IPS-20b (cell line): ENCODE results near the gene A1CF.
"Not testable (repeated sequence)": the region's sequence is repeated elsewhere in the genome, so short reads cannot be mapped to it uniquely, and the experiment has no call there.

ENCODE experiments used
- H3K27ac ChIP-seq: one replicate; pipeline ENCODE4 v1.5.1; 2013; ENCODE audit warnings: low read length
- H3K27me3 ChIP-seq: 2 replicates; pipeline ENCODE4 v1.6.1; 2013; ENCODE audit warnings: mild to moderate bottlenecking, low read length, inconsistent platforms; ENCODE audit not compliant: insufficient read depth
- H3K36me3 ChIP-seq: 2 replicates; pipeline ENCODE4 v1.6.1; 2013; ENCODE audit warnings: low read depth, mild to moderate bottlenecking, inconsistent platforms, low read length, moderate library complexity; ENCODE audit not compliant: insufficient read depth
- H3K4me1 ChIP-seq: 2 replicates; pipeline ENCODE4 v1.6.1; 2013; ENCODE audit warnings: mild to moderate bottlenecking, control low read depth, inconsistent platforms, low read length, moderate library complexity; ENCODE audit not compliant: insufficient read depth
- H3K4me3 ChIP-seq: 2 replicates; pipeline ENCODE4 v1.5.1; 2013; ENCODE audit warnings: mild to moderate bottlenecking, low read length, inconsistent platforms
- H3K9ac ChIP-seq: 2 replicates; pipeline ENCODE4 v1.6.1; 2013; ENCODE audit warnings: low read depth, mild to moderate bottlenecking, inconsistent platforms, low read length, moderate library complexity
- H3K9me3 ChIP-seq: 2 replicates; pipeline ENCODE4 v1.6.1; 2013; ENCODE audit warnings: mild to moderate bottlenecking, low read depth, low read length, inconsistent platforms; ENCODE audit not compliant: insufficient read depth

A1CF gene, protein sequence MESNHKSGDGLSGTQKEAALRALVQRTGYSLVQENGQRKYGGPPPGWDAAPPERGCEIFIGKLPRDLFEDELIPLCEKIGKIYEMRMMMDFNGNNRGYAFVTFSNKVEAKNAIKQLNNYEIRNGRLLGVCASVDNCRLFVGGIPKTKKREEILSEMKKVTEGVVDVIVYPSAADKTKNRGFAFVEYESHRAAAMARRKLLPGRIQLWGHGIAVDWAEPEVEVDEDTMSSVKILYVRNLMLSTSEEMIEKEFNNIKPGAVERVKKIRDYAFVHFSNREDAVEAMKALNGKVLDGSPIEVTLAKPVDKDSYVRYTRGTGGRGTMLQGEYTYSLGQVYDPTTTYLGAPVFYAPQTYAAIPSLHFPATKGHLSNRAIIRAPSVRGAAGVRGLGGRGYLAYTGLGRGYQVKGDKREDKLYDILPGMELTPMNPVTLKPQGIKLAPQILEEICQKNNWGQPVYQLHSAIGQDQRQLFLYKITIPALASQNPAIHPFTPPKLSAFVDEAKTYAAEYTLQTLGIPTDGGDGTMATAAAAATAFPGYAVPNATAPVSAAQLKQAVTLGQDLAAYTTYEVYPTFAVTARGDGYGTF

GRCh38 chr10:50885097-50885859 lies at the start of gene A1CF:
A1CF (minus strand) TSS chr10:50885627; CDS start chr10:50859940, 25,687 bp downstream.
- Histone ChIP-seq H3K27ac (no peak within 1 kb of the TSS), H3K9ac (no peak within 1 kb of the TSS), H3K27me3 (no peaks in the 10 kb centered on the region), H3K36me3 (no peaks in the 10 kb centered on the region), H3K4me3 (no peak within 1 kb of the TSS), H3K9me3 (no peaks in the 10 kb centered on the region), H3K4me1 (no peaks in the 10 kb centered on the region)

GRCh38 chr10:50931948-50932431 lies 46.6 kb upstream of the A1CF start:
- Histone ChIP-seq H3K4me1 (no peaks in the 10 kb centered on the region), H3K9ac (no peak overlapping the region)

GRCh38 chr10:50929670-50930069 lies 44.2 kb upstream of the A1CF start:
- Histone ChIP-seq H3K36me3 (no peaks in the 10 kb centered on the region), H3K4me1 (no peaks in the 10 kb centered on the region), H3K27me3 (no peaks in the 10 kb centered on the region), H3K4me3 (no peak overlapping the region), H3K27ac (no peak overlapping the region), H3K9ac (no peak overlapping the region), H3K9me3 (peaks cover 11% of the 10 kb centered on the region)

More at GRCh38 chr10:50931948-50932431, 46.6 kb upstream of the A1CF start:
- Histone ChIP-seq H3K36me3 (no peaks in the 10 kb centered on the region), H3K9me3 (no peaks in the 10 kb centered on the region), H3K27ac (no peak overlapping the region), H3K27me3 (no peaks in the 10 kb centered on the region), H3K4me3 (no peak overlapping the region)

DNA sequence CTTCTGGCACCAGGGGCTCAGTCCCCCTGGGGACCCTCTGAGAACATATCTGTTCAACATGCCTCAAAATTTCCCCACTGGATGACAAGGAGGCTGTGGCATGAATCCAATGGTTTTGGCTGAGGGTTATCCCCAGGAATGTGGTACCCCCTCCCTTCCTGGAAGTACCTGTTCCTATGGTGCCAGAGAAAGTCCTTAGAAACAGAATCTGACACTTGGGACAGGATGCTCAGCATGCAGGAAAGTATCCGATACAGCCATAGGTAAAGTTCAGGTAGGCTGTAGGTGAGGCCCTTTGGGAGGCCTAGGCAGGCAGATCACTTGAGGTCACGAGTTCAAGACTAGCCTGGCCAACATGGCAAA lies 42.7 kb upstream of the A1CF start:
- H3K4me3 ChIP-seq, result no peak overlapping the region
- no peak overlapping the region for H3K9ac ChIP-seq
- H3K36me3 ChIP-seq, result no peaks in the 10 kb centered on the region
- no peaks in the 10 kb centered on the region for H3K4me1 ChIP-seq
- H3K27ac ChIP-seq, result no peak overlapping the region
- H3K9me3 ChIP-seq, result peaks cover 25% of the 10 kb centered on the region
- no peaks in the 10 kb centered on the region for H3K27me3 ChIP-seq

GRCh38 chr10:50927522-50928189 lies 42.2 kb upstream of the A1CF start:
- Histone ChIP-seq H3K4me3 (no peak overlapping the region), H3K27me3 (no peaks in the 10 kb centered on the region), H3K27ac (no peak overlapping the region), H3K4me1 (no peaks in the 10 kb centered on the region), H3K9ac (no peak overlapping the region), H3K9me3 (peaks cover 30% of the 10 kb centered on the region), H3K36me3 (no peaks in the 10 kb centered on the region)

DNA sequence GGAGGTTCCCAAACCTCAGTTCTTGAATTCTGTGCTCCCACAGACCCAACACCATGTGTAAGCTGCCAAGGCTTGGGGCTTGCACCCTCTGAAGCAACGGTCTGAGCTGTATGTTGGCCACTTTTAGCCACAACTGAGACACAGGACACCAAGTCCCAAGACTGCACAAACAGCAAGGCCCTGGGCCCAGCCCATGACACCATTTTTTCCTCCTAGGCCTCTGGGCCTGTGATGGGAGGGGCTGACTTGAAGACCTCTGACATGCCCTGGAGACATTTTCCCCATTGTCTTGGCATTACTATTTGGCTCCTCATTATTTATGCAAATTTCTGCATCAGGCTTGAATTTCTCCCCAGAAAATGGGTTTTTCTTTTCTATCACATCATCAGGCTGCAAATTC lies 38.0 kb upstream of the A1CF start:
- not testable (repeated sequence) for H3K4me1 ChIP-seq, H3K27ac ChIP-seq, H3K36me3 ChIP-seq, H3K4me3 ChIP-seq, H3K27me3 ChIP-seq, H3K9ac ChIP-seq
- peaks cover 39% of the 10 kb centered on the region for H3K9me3 ChIP-seq

DNA sequence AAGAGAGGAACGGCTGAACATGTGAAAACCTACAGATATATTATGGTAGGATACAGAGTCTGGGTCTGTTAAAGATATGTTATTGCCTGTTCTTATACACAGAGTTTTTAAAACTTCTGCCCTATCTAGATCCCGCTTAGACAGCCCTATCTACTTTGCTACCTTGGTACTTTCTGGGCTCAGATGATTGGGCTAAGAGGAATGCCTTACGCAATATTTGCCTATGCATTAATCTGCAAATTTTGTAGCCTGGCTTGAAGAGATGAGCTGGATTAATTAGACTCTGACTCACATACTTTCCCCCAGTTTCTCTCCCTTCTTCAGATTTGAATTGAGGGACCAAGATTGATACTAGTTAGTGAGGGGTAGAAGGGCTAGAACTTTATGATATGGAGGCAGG lies 33.6 kb upstream of the A1CF start:
- Histone ChIP-seq H3K4me1 (no peaks in the 10 kb centered on the region), H3K36me3 (no peaks in the 10 kb centered on the region), H3K9me3 (peaks cover 23% of the 10 kb centered on the region), H3K27ac (no peak overlapping the region), H3K9ac (no peak overlapping the region), H3K4me3 (no peak overlapping the region), H3K27me3 (no peaks in the 10 kb centered on the region)

DNA sequence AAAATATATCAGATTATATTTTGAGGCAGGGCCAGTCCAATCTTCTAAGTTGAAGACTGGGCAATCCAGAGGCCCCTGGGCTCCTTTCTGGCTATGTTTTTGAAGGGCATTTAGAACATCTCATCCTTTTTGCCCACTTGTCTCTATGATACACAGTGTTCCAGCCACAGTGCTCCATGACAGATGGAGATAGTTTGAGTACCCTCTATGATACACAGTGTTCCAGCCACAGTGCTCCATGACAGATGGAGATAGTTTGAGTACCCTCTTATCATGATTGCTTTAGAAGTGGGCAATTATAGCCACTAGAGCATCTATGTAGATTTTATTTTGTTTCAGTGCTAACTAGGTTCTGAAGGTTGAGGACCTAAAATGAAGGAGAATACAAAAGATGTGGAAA lies 33.1 kb upstream of the A1CF start:
- no peaks in the 10 kb centered on the region for H3K4me1 ChIP-seq
- H3K27me3 ChIP-seq, result no peaks in the 10 kb centered on the region
- H3K9me3 ChIP-seq, result peaks cover 18% of the 10 kb centered on the region

DNA sequence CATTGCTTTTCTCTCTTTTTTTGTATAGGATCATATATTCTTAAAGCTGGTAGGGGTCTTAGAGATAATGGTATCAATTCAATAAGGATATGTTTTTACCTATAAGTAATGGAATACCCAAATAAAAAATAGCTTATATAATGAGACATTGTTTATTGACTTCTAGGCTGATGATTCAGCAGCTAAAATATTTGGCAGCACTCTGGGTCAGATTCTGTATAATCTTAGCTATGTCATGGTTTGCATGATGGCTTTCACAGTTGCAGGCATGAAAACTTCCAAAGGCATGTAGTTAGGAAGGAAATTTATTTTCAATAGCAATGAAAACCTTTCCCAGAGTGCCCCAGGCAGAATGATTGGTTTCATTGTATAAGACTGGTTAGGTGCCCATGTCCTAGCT lies 32.1 kb upstream of the A1CF start:
- Histone ChIP-seq H3K27ac (no peak overlapping the region), H3K27me3 (no peaks in the 10 kb centered on the region), H3K9me3 (peaks cover 8% of the 10 kb centered on the region), H3K4me1 (no peaks in the 10 kb centered on the region), H3K4me3 (no peak overlapping the region), H3K9ac (no peak overlapping the region), H3K36me3 (no peaks in the 10 kb centered on the region)

More for the DNA sequence above, 33.1 kb upstream of the A1CF start:
- Histone ChIP-seq H3K9ac (no peak overlapping the region), H3K27ac (no peak overlapping the region), H3K4me3 (no peak overlapping the region), H3K36me3 (no peaks in the 10 kb centered on the region)

DNA sequence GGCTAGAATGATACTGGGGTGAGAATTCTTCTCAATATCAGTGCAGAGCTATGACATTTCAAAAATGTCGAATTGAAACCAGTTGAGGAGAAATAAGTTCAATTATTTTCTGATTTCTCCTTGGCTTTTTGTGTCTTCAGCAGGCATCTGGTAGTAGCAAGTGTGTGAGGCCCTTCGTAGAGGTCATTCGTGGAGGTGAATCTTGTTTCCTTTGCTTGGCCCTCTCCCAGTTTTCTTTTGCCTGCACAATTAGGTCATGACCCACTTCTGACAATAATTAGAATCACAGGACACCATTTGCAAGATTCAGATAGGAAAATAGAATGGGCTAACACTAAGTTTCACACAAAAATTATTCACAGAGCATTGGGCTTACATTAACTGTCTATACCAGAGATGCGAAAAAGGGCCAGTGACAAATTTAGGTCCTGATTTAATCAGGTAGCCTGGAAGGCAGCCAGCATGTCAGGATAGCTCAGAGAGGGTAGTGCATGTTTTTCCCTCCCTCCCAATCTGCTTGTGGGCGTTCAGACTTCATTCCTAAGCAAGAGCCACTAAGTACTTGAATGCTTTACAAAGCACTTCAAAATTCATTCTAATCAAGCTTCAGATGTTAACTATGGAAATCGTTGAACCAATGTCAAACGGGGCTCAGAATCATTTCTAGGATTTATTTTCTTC lies 24.0 kb upstream of the A1CF start:
- Histone ChIP-seq H3K9ac (no peak overlapping the region), H3K4me3 (no peak overlapping the region), H3K27me3 (no peaks in the 10 kb centered on the region), H3K9me3 (no peaks in the 10 kb centered on the region), H3K27ac (no peak overlapping the region), H3K36me3 (no peaks in the 10 kb centered on the region), H3K4me1 (no peaks in the 10 kb centered on the region)

DNA sequence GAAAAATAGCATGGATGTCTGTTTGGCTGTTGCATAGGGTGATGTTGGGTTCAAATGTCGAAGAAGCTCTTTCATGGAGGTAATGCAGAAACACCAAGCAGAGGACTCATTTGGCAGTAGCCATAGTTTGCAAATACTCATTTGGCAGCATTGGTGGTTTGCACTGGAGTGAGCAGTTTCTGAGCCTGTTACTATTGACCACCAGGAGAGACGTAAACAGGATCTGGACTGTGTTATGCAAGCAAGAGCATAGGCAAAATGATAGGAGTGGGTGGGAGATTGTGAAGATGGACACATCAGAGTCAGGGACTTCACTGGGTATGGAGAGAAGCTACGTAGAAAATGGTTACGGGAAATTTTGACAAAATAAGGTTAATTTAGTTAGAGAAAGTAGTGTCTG lies 22.9 kb upstream of the A1CF start:
- Histone ChIP-seq H3K9me3 (no peaks in the 10 kb centered on the region), H3K9ac (no peak overlapping the region), H3K27me3 (no peaks in the 10 kb centered on the region), H3K27ac (no peak overlapping the region), H3K4me1 (no peaks in the 10 kb centered on the region), H3K4me3 (no peak overlapping the region), H3K36me3 (no peaks in the 10 kb centered on the region)
